Measurements from ENCODE around the gene SPACA7.

DNA sequence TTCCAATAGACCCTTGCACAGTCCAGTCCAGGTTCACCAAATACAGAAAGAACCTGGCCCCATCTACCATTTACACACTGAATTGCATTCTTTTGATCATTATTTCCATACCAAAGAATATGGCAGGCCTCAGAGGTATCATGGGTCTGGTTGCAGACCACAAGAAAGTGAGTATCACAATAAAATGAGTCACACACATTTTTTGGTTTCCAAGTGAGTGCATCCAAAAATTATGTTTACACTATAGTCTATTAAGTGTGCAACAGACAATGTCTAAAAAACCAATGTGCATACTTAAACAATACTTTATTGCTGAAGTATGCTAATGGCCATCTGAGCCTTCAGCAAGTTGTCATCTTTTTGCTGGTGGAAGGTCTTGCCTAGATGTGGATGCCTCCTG is 105.3 kb downstream of the SPACA7 start:
- no peak for TF ChIP-seq CTBP1 (IDR thresholded peaks at IDR 0.05; ENCODE audit: borderline replicate concordance)
- TF ChIP-seq ELF4 (IDR thresholded peaks at IDR 0.05), result no peak
- TF ChIP-seq, protein P1, sequence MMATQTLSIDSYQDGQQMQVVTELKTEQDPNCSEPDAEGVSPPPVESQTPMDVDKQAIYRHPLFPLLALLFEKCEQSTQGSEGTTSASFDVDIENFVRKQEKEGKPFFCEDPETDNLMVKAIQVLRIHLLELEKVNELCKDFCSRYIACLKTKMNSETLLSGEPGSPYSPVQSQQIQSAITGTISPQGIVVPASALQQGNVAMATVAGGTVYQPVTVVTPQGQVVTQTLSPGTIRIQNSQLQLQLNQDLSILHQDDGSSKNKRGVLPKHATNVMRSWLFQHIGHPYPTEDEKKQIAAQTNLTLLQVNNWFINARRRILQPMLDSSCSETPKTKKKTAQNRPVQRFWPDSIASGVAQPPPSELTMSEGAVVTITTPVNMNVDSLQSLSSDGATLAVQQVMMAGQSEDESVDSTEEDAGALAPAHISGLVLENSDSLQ (IDR thresholded peaks at IDR 0.05), result no peak
- TF ChIP-seq HDGF (IDR thresholded peaks at IDR 0.05; ENCODE audit: borderline replicate concordance), result no peak
- no peak for TF ChIP-seq FOXA1 (IDR thresholded peaks at IDR 0.05)
- TF ChIP-seq FOXM1 (IDR thresholded peaks at IDR 0.05; ENCODE audit: borderline replicate concordance), result no peak
- no peak for TF ChIP-seq TARDBP (IDR thresholded peaks at IDR 0.05)
- TF ChIP-seq LEF1 (IDR thresholded peaks at IDR 0.05; ENCODE audit: borderline replicate concordance), result no peak
- TF ChIP-seq FOXK2 (IDR thresholded peaks at IDR 0.05), result no peak
- TF ChIP-seq SP1 (IDR thresholded peaks at IDR 0.05), result no peak
- TF ChIP-seq SUZ12 (IDR thresholded peaks at IDR 0.05), result no peak

Data from HEK293T (cell line).